Measurements from ENCODE around the gene MIPEP. TPM values are rescaled to one million over a fixed set of nuclear protein-coding genes. Genes with fewer than 3 reads are reported as not detected.

The MIPEP gene
- total RNA-seq, 4 donors from 2014 or later, result 9.2 to 21.4 (median 18.3) TPM

- TF ChIP-seq CTCF (IDR thresholded peaks at IDR 0.05; ENCODE audit: low read depth), result no peak
Measured at GRCh38 chr13:23918208-23918607, 29.0 kb upstream of the MIPEP start.

- TF ChIP-seq CTCF (IDR thresholded peaks at IDR 0.05; ENCODE audit: low read depth), result no peak
Measured at GRCh38 chr13:23915308-23915707, 26.1 kb upstream of the MIPEP start.

DNA sequence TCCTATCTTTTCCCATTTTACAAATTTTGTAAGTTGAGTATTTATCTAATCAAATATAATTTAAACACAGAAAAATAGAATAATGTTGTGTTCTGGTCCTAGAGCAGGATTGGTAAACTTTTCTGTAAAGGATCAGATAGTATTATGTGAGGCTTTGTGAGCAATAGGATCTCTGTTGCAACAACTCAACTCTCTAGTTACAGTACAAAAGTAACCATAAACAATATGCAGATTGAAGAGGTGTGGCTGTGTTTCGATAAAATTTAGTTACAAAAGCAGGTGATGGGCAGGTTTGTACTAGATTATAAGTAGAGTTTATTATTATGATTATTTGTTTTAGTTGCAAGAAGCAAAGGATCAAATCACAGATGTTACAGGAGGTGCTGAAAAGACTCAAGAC is 23.3 kb upstream of the MIPEP start:
- TF ChIP-seq CTCF (IDR thresholded peaks at IDR 0.05; ENCODE audit: low read depth), result no peak

DNA sequence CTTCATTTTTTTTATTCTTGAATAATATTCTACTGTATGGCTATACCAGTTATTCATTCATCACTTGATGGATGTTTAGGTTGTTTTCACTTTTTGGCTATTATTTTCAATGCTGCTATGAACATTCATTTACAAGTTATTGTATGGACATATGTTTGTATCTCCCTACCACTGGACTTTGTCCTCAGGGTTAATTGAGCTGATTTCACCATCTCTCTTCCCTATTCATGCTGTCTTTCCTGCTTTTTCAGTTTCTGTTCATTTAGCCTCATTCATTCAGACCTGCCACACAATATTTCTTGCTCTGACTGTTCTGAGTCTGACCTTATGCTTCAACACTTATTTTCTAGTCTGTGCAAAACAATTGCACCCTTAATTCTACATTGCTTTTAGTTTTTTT is 20.4 kb upstream of the MIPEP start:
- TF ChIP-seq CTCF (IDR thresholded peaks at IDR 0.05; ENCODE audit: low read depth), result no peak

- no peak for TF ChIP-seq CTCF (IDR thresholded peaks at IDR 0.05; ENCODE audit: low read depth)
Measured at GRCh38 chr13:23905766-23906165, 16.6 kb upstream of the MIPEP start.

- no peak for TF ChIP-seq CTCF (IDR thresholded peaks at IDR 0.05; ENCODE audit: low read depth)
Measured at GRCh38 chr13:23903906-23904280, 14.7 kb upstream of the MIPEP start.

DNA sequence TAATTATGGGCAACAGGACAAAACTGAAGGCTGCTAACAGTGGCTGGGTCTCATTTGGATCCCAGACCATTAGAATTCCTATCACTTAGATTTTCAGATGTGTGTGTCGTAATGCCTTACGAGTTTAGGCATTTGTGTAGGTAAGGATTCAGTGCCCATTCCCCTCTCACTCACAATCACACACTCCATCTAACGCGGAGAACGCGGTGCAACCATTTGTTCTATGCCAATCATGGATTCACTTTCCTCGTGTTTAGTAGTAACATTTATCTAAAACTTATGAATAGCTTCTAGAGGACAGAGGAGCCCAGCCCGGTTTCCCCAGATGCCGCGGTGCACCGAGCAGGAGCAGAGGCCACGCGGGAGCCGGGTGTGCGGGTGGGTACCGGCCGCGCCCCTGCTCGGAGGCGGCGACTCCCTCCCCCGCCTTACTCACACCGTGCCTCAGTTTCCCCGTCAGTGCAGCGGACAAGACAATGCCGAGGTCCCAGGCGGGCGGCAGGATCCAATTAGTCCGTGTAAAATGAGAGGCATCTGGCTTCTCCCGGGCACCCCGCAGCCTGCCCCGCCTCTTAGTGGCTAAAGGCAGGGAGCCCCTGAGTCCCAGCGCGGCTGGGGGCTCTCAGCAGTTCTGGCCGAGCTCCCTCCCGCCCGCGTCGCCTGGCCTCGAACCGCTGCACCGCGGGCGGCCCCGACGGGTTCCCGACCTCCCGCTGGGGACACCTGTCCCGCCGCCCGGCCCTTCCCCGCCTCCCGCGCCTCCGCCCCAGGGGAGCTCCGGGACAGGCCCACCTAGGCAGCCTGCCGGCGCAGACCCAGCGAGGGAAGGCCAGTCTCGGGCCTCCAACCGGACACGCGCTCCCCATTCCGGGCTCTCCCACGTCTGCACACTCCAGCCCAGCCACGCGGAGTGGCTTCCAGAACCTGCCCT is 14.0 kb upstream of the MIPEP start:
- TF ChIP-seq CTCF (IDR thresholded peaks at IDR 0.05; ENCODE audit: low read depth), result no peak

All from subcutaneous adipose tissue (tissue), 4 donors.